K562 (cell line): ENCODE data around the gene CBL. TPM values are rescaled to one million over a fixed set of nuclear protein-coding genes. Genes with fewer than 3 reads are reported as not detected.
A peak's percentile ranks its signal among the peaks of the same experiment; 100 is the strongest.

Source experiments
- ATAC-seq: fragments of 200-7000 bp; cut with Tn5 transposase; 3 replicates; pipeline ENCODE4 v1.9.1; 2020; ENCODE audit warnings: moderate library complexity
- BruUV-seq: library from RNA; stranded (reverse); fragments of 400-500 nt; replicated peaks from 2 replicates; lab custom pipeline; 2021; lab: Mats Ljungman, UMichigan
- CTCF ChIA-PET: fragments of 300-600 bp; formaldehyde crosslinking; extraction: SDS; loops from one replicate; lab custom pipeline; 2021; ENCODE audit warnings: low intra/inter-chr PET ratio; lab: Yijun Ruan, JAX
- POLR2A ChIA-PET: fragments of 300-600, 350-650 bp; sonication (Branson Sonifier 250); formaldehyde crosslinking; extraction: SDS; loops from one replicate; lab custom pipeline; 2021; ENCODE audit warnings: antibody characterized with exemption, inconsistent platforms; lab: Yijun Ruan, JAX
- DNase-seq, 4 experiments: peaks; one replicate each; pipeline versions ENCODE4 v3.0.0 to v3.0.0-alpha.2; 2011 to 2018; ENCODE audit warnings: low spot score in 3 of 4, mixed read lengths in 3 of 4; ENCODE audit errors: extremely low read depth in 1 of 4
- FAIRE-seq: peaks from 2 replicates; lab custom pipeline; 2011; peaks lifted over from hg19 to GRCh38; lab: Jason Lieb, UNC
- H2AFZ ChIP-seq: 2 replicates; pipeline ENCODE4 v1.6.0; 2011; ENCODE audit warnings: low read depth, low read length, control low read depth, inconsistent platforms
- H3K27ac ChIP-seq: fragments of 200-600 bp; 3 replicates; pipeline ENCODE4 v1.8.0; 2011; ENCODE audit warnings: low read depth, mild to moderate bottlenecking, control low read depth, inconsistent platforms, low read length, moderate library complexity, mixed read lengths; ENCODE audit errors: extremely low read depth
- H3K27me3 ChIP-seq, 2 experiments: fragments of 300-600 bp in 1 of 2; 2 replicates in 1 of 2; 3 replicates in 1 of 2; pipeline versions ENCODE4 v1.6.0 to v1.8.0; 2011; ENCODE audit warnings: inconsistent platforms in 2 of 2, low read length in 2 of 2, mild to moderate bottlenecking in 1 of 2, mixed read lengths in 1 of 2, moderate library complexity in 1 of 2; ENCODE audit not compliant: control insufficient read depth in 2 of 2, insufficient read depth in 2 of 2
- H3K36me3 ChIP-seq: fragments of 300-600 bp; 3 replicates; pipeline ENCODE4 v1.8.0; 2011; ENCODE audit warnings: mild to moderate bottlenecking, low read length, inconsistent platforms; ENCODE audit not compliant: control insufficient read depth, insufficient read depth
- H3K4me1 ChIP-seq, 2 experiments: fragments of 200-600 bp in 1 of 2; replicated peaks in 1 of 2; 2 replicates in 1 of 2; 3 replicates in 1 of 2; pipeline versions ENCODE4 v1.5.1 to v1.8.0; 2011; ENCODE audit warnings: inconsistent platforms in 2 of 2, low read length in 2 of 2, mild to moderate bottlenecking in 1 of 2, mixed read lengths in 1 of 2, moderate library complexity in 1 of 2; ENCODE audit not compliant: control insufficient read depth in 2 of 2, insufficient read depth in 2 of 2
- H3K4me2 ChIP-seq: 2 replicates; pipeline ENCODE4 v1.6.1; 2011; ENCODE audit warnings: low read length, control low read depth, inconsistent platforms, mixed read lengths; ENCODE audit not compliant: insufficient read depth
- H3K4me3 ChIP-seq: fragments of 200-600 bp; sonication (generic), shearing (Covaris generic); 2 replicates; pipeline ENCODE4 v1.5.1; 2016; ENCODE audit warnings: control low read depth, inconsistent platforms
- H3K79me2 ChIP-seq: fragments of 200-600 bp; 3 replicates; pipeline ENCODE4 v1.8.0; 2011; ENCODE audit warnings: low read length, inconsistent platforms; ENCODE audit not compliant: control insufficient read depth, insufficient read depth
- H3K9ac ChIP-seq, 2 experiments: 2 replicates each; pipeline versions ENCODE4 v1.6.0 to v1.6.1; 2011; ENCODE audit warnings: low read depth in 2 of 2, low read length in 2 of 2, control low read depth in 1 of 2, inconsistent platforms in 1 of 2, mild to moderate bottlenecking in 1 of 2, mixed read lengths in 1 of 2; ENCODE audit not compliant: insufficient read depth in 1 of 2
- H3K9me1 ChIP-seq: one replicate; pipeline ENCODE4 v1.6.0; 2011; ENCODE audit warnings: inconsistent platforms, mild to moderate bottlenecking, low read length, moderate library complexity; ENCODE audit not compliant: control insufficient read depth, insufficient read depth
- H3K9me3 ChIP-seq: replicated peaks from 2 replicates; pipeline ENCODE4 v1.5.1; 2011; ENCODE audit warnings: low read depth, low read length, inconsistent platforms; ENCODE audit not compliant: control insufficient read depth, insufficient read depth
- H4K20me1 ChIP-seq: replicated peaks from 2 replicates; pipeline ENCODE4 v1.6.1; 2011; ENCODE audit warnings: low read length, inconsistent platforms, mixed read lengths; ENCODE audit not compliant: control insufficient read depth, insufficient read depth
- EP400 ChIP-seq: fragments of 450-650 bp; IDR thresholded peaks from 2 replicates; pipeline ENCODE4 v1.6.1; 2017; ENCODE audit warnings: antibody characterized with exemption, mild to moderate bottlenecking, moderate library complexity
- FOS ChIP-seq: IDR thresholded peaks from 3 replicates; pipeline ENCODE4 v1.6.1; 2011; ENCODE audit not compliant: insufficient read length; ENCODE audit errors: extremely low read depth
- FOXA3 ChIP-seq, 2 experiments: fragments of 450-650 bp in 1 of 2; sonication (generic) in 1 of 2; formaldehyde crosslinking; IDR thresholded peaks in 1 of 2; conservative IDR thresholded peaks in 1 of 2; 2 replicates each; pipeline versions ENCODE4 v1.4.0 to v1.8.0; 2020 to 2022; ENCODE audit warnings: mild to moderate bottlenecking in 2 of 2, missing genetic modification reagents in 1 of 2
- KDM4B ChIP-seq, 2 experiments: fragments of 450-650 bp in 1 of 2; sonication (generic) in 1 of 2; IDR thresholded peaks; 2 replicates each; pipeline ENCODE4 v1.6.1; 2016 to 2017; ENCODE audit warnings: borderline replicate concordance in 2 of 2, antibody characterized with exemption in 1 of 2, low read depth in 1 of 2, mild to moderate bottlenecking in 1 of 2
- NR2C2 ChIP-seq, 2 experiments: fragments of 200-800 bp in 1 of 2; sonication (Bioruptor generic) in 1 of 2; sonication (generic) in 1 of 2; formaldehyde crosslinking in 1 of 2; IDR thresholded peaks; 2 replicates each; pipeline versions ENCODE4 v1.6.1 to v1.8.0; 2016 to 2022; ENCODE audit warnings: mild to moderate bottlenecking in 1 of 2, missing compliant biosample characterization in 1 of 2, missing genetic modification characterization in 1 of 2, missing genetic modification reagents in 1 of 2
- PHF8 ChIP-seq: fragments of 200-600 bp; sonication (generic); IDR thresholded peaks from 2 replicates; pipeline ENCODE4 v1.6.1; 2012; ENCODE audit warnings: mixed run types, mild to moderate bottlenecking, inconsistent platforms, low read length, moderate library complexity, borderline replicate concordance
- RBFOX2 ChIP-seq: fragments of 200-400 bp; formaldehyde crosslinking; IDR thresholded peaks from 2 replicates; pipeline ENCODE4 v1.6.1; 2017; ENCODE audit warnings: low read depth, mild to moderate bottlenecking, low read length, moderate library complexity
- RFX7 ChIP-seq: fragments of 250-450 bp; sonication (Bioruptor Pico); IDR thresholded peaks from 2 replicates; pipeline ENCODE4 v1.5.1; 2021; ENCODE audit warnings: mild to moderate bottlenecking
- SAFB ChIP-seq: fragments of 200-400 bp; formaldehyde crosslinking; IDR thresholded peaks from 2 replicates; pipeline ENCODE4 v1.6.1; 2017; ENCODE audit warnings: low read depth, low read length, borderline replicate concordance
- SMARCA5 ChIP-seq: fragments of 450-650 bp; IDR thresholded peaks from 2 replicates; pipeline ENCODE4 v1.6.1; 2016
- SMARCB1 ChIP-seq: IDR thresholded peaks from 2 replicates; pipeline ENCODE4 v1.6.1; 2011; ENCODE audit warnings: improper control_type of control experiment, low read depth; ENCODE audit not compliant: insufficient read length
- TAF7 ChIP-seq: fragments of 450-650 bp; IDR thresholded peaks from 2 replicates; pipeline ENCODE4 v1.6.1; 2016; ENCODE audit warnings: missing genetic modification characterization, missing compliant biosample characterization
- YBX1 ChIP-seq: fragments of 450-650 bp; IDR thresholded peaks from 2 replicates; pipeline ENCODE4 v1.7.1; 2016; ENCODE audit warnings: mild to moderate bottlenecking
- ZNF212 ChIP-seq: fragments of 450-650 bp; formaldehyde crosslinking; IDR thresholded peaks from 2 replicates; pipeline ENCODE4 v1.4.0; 2020; ENCODE audit warnings: mild to moderate bottlenecking
- ZNF263 ChIP-seq: sonication (generic); formaldehyde crosslinking; IDR thresholded peaks from 2 replicates; pipeline ENCODE4 v1.8.0; 2022; ENCODE audit warnings: mild to moderate bottlenecking, missing genetic modification reagents, borderline replicate concordance
- ZNF785 ChIP-seq: fragments of 250-450 bp; sonication (Bioruptor Pico); IDR thresholded peaks from 2 replicates; pipeline ENCODE4 v1.4.0; 2020; ENCODE audit warnings: mild to moderate bottlenecking
- WGBS: fragments of 100-300 bp; shearing (Covaris generic); methylation state at CpG from one replicate; pipeline ENCODE4 v1.1.6; 2016; ENCODE audit warnings: low coverage, mixed read lengths; ENCODE audit not compliant: insufficient coverage; ENCODE audit errors: missing lambda C conversion rate; 5-methylcytosine and 5-hydroxymethylcytosine counted together
- in situ Hi-C: fragments of 300-500 bp; cut with MboI; formaldehyde crosslinking; loops from 4 replicates; pipeline ENCODE4 v1.15.0; 2018; ENCODE audit warnings: inconsistent platforms, mixed read lengths
- intact Hi-C: fragments of 100-400 bp; cut with micrococcal nuclease; formaldehyde crosslinking; loops from 2 replicates; pipeline ENCODE4 v1.14.2; 2022
- polyA plus RNA-seq, 8 experiments: library from polyadenylated mRNA; depleted of rRNA in 4 of 8; stranded (reverse) in 5 of 8; unstranded in 3 of 8; fragments of >200 nt; fragmentation: Nextera tagmentation in 2 of 8; fragmentation: Illumina TruSeq in 1 of 8; extraction: Ambion mirVana in 2 of 8; extraction: Trizol in 1 of 8; gene quantifications; 2 replicates each; pipeline versions ENCODE4 v1.2.1 to v1.2.3, GENCODE V29; 2011 to 2014; ENCODE audit warnings: inconsistent platforms in 1 of 8, missing spikeins in 1 of 8
- total RNA-seq, 7 experiments: library from RNA; depleted of rRNA in 6 of 7; stranded (reverse); fragments of >200 nt in 6 of 7; fragmentation: Illumina TruSeq in 2 of 7; extraction: Trizol in 2 of 7; gene quantifications; 2 replicates each; pipeline versions ENCODE4 v1.2.1 to v1.2.3, GENCODE V29; 2011 to 2021; ENCODE audit warnings: low replicate concordance in 1 of 7
- TF ChIP-seq, protein P1 (sequence below): fragments of 200-800 bp; sonication (Bioruptor generic); IDR thresholded peaks from 2 replicates; pipeline ENCODE4 v1.6.1; 2017; ENCODE audit warnings: missing genetic modification characterization, missing compliant biosample characterization
- TF ChIP-seq, protein P2 (sequence below): fragments of 250-450 bp; sonication (Bioruptor Pico); IDR thresholded peaks from 2 replicates; pipeline ENCODE4 v1.5.0; 2021; ENCODE audit warnings: mild to moderate bottlenecking, moderate library complexity

Gene CBL
- total and polyA plus RNA-seq, 9 of the 15 experiments (the other 6 are each of a cell fraction or from before 2014, with no cell fraction given) = 3.2 to 24.9 (median 9.9) TPM

DNA sequence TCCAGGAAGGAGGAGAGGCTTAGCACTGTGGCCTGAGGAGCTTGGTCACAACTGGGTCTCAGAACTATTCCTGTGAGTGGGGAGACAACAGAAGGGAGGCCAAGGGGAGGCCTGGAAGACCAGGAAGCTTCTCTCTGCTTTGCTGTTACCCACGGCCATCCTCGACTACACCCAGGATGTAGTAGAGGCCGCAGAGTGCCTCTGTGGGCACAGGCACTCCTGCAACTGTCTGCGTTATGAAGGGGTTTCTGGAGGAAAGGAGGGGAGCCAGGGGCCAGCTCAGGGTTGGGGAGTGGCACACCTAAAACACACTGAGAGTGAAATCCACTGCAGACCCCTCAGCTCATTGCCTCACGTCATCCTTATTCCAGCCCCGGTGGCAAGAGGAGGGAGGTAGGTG is 144.2 kb downstream of the CBL start:
- Histone ChIP-seq H3K9ac (no peak overlapping the region; a peak in 1 of 4 replicates), H3K4me2 (no peak overlapping the region), H3K27me3 (peaks cover 0 to 10% of the 10 kb centered on the region in 2 experiments; a peak in 3 of 5 replicates), H3K9me3 (no peaks in the 10 kb centered on the region), H4K20me1 (no peaks in the 10 kb centered on the region; the same call in 1 of the 2 replicates), H2AFZ (peak overlapping the region; percentile 68), H3K4me3 (no peak overlapping the region), H3K4me1 (peaks cover 4 to 7% of the 10 kb centered on the region in 2 experiments; a peak in 4 of 5 replicates), H3K36me3 (peaks cover 8% of the 10 kb centered on the region; the same call in 1 of the 3 replicates), H3K79me2 (no peaks in the 10 kb centered on the region), H3K27ac (no peak overlapping the region), H3K9me1 (no peaks in the 10 kb centered on the region)
- FAIRE-seq (no peak), ATAC-seq (no peak), DNase-seq (no peak)
- no TSS peak for BruUV-seq
- WGBS = 39% methylated on average over 5 of the region's 6 CpGs
- ChIA-PET POLR2A (interaction anchor here (1.2 kb wide), 1 partner anchor 11 kb away, joined by 8 read pairs; no protein-coding TSS in a partner anchor), CTCF (no interaction called here)
- intact Hi-C loops (loop anchor here (10.0 kb wide), 1 partner anchor 864 kb away; the partner anchor contains the start of gene OAF), in situ Hi-C loops (no loop called here)
- TF ChIP-seq SMARCB1 (no peak), ZNF212 (no peak), TAF7 (tag) (no peak), NR2C2 (CRISPR knock-in tag; IDR thresholded peaks at IDR 0.05) (no peak), NR2C2 (tag; IDR thresholded peaks at IDR 0.05) (no peak), FOXA3 (CRISPR knock-in tag; conservative IDR thresholded peaks at IDR 0.05 in 1 of 2, IDR thresholded peaks at IDR 0.05 in 1 of 2) (no peak), SMARCA5 (no peak), RBFOX2 (no peak), SAFB (no peak), KDM4B (IDR thresholded peaks at IDR 0.05; ENCODE audit: borderline replicate concordance in 2 of 2, low read depth in 1 of 2) (no peak), RFX7 (no peak), EP400 (no peak), FOS (no peak), PHF8 (no peak), ZNF785 (no peak), YBX1 (no peak), ZNF263 (CRISPR knock-in tag) (no peak)
- TF ChIP-seq, protein P1, sequence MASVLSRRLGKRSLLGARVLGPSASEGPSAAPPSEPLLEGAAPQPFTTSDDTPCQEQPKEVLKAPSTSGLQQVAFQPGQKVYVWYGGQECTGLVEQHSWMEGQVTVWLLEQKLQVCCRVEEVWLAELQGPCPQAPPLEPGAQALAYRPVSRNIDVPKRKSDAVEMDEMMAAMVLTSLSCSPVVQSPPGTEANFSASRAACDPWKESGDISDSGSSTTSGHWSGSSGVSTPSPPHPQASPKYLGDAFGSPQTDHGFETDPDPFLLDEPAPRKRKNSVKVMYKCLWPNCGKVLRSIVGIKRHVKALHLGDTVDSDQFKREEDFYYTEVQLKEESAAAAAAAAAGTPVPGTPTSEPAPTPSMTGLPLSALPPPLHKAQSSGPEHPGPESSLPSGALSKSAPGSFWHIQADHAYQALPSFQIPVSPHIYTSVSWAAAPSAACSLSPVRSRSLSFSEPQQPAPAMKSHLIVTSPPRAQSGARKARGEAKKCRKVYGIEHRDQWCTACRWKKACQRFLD (CRISPR knock-in tag) = no peak
- TF ChIP-seq, protein P2, sequence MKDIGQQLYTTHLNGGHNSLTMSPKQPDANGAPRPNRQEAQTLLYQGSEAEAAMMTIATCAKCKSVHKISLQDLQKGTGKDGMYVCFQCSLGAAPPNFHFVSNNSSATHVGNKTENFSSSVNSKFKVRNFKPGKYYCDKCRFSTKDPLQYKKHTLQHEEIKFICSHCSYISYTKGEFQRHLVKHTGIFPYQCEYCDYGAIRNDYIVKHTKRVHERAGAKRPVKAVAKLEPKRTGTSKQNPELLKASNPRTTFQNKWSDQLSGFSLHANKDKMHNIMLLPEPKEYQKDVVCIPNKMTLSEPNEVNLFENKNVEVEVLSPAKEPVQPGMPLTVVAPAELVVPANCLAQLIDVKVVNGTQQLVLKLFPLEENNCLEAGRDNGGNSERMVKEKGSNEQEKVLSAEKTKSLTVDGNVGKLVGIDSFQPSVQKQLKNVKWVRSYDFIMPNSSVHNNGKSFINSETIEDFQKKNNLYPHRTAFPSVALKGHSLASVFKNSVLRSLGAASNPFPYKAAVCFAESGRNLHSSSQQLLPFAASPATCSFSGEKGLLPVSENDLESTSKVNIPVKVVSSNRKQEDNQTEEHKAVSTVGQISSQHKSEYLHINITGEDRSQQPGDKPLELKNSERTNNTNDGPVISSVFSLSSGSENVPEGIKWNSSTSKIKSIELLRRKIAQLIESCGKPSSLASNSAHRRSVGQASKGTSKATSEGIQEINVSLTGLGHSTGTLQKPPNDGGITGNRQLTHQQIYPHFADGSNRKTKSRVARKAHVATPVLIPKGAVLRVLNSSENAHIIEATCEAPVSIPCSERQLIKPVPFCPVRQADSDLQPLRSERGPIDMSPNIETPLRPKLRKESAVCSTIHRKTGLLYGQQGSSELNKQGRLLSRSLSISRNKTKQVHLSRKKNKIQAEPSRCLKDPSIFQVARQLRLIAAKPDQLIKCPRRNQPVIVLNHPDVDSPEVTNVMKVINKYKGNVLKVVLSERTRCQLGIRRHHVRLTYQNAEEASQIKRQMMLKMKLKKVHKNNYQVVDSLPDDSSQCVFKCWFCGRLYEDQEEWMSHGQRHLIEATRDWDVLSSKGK (CRISPR knock-in tag) = no peak
